Parathyroid adenoma (tissue), 2 donors: ENCODE data around the gene CAPZA1.

Experiments
- H2AFZ ChIP-seq: fragments of 300-600 bp; sonication (generic); one replicate; pipeline ENCODE4 v1.7.0; 2017; ENCODE audit warnings: antibody characterized with exemption, mild to moderate bottlenecking
- H3K27ac ChIP-seq: fragments of 300-600 bp; sonication (generic); one replicate; pipeline ENCODE4 v1.7.0; 2017
- H3K27me3 ChIP-seq: fragments of 300-600 bp; sonication (generic); one replicate; pipeline ENCODE4 v1.7.0; 2017; ENCODE audit warnings: low read length; ENCODE audit not compliant: control insufficient read depth, insufficient read depth
- H3K36me3 ChIP-seq: fragments of 300-600 bp; sonication (generic); one replicate; pipeline ENCODE4 v1.7.0; 2017; ENCODE audit warnings: low read length; ENCODE audit not compliant: control insufficient read depth, insufficient read depth
- H3K4me1 ChIP-seq: fragments of 300-600 bp; sonication (generic); one replicate; pipeline ENCODE4 v1.7.0; 2017; ENCODE audit warnings: control low read depth
- H3K4me2 ChIP-seq: fragments of 300-600 bp; sonication (generic); one replicate; pipeline ENCODE4 v1.7.0; 2017; ENCODE audit warnings: low read length
- H3K4me3 ChIP-seq: fragments of 300-600 bp; sonication (generic); one replicate; pipeline ENCODE4 v1.7.0; 2017; ENCODE audit warnings: low read depth, low read length
- H3K79me2 ChIP-seq: fragments of 300-600 bp; sonication (generic); one replicate; pipeline ENCODE4 v1.7.0; 2017; ENCODE audit warnings: control low read depth
- H3K9ac ChIP-seq: fragments of 300-600 bp; sonication (generic); one replicate; pipeline ENCODE4 v1.7.0; 2017; ENCODE audit warnings: mild to moderate bottlenecking
- H3K9me3 ChIP-seq: fragments of 300-600 bp; sonication (generic); one replicate; pipeline ENCODE4 v1.7.0; 2017; ENCODE audit warnings: low read length; ENCODE audit not compliant: control insufficient read depth
- TF ChIP-seq, protein P1 (sequence below): fragments of 300-600 bp; sonication (generic); IDR thresholded peaks from one replicate; pipeline ENCODE4 v1.7.0; 2017; ENCODE audit warnings: antibody characterized with exemption, mild to moderate bottlenecking
- donor health status: primary hyperparathyroidism.

Gene CAPZA1

GRCh38 chr1:112719706-112720105 lies 100.1 kb downstream of the CAPZA1 start:
- no peak overlapping the region for H3K4me3 ChIP-seq
- no peaks in the 10 kb centered on the region for H3K79me2 ChIP-seq
- H3K27ac ChIP-seq: no peak overlapping the region
- H3K36me3 ChIP-seq: no peaks in the 10 kb centered on the region
- no peaks in the 10 kb centered on the region for H3K4me1 ChIP-seq
- TF ChIP-seq, protein P1, sequence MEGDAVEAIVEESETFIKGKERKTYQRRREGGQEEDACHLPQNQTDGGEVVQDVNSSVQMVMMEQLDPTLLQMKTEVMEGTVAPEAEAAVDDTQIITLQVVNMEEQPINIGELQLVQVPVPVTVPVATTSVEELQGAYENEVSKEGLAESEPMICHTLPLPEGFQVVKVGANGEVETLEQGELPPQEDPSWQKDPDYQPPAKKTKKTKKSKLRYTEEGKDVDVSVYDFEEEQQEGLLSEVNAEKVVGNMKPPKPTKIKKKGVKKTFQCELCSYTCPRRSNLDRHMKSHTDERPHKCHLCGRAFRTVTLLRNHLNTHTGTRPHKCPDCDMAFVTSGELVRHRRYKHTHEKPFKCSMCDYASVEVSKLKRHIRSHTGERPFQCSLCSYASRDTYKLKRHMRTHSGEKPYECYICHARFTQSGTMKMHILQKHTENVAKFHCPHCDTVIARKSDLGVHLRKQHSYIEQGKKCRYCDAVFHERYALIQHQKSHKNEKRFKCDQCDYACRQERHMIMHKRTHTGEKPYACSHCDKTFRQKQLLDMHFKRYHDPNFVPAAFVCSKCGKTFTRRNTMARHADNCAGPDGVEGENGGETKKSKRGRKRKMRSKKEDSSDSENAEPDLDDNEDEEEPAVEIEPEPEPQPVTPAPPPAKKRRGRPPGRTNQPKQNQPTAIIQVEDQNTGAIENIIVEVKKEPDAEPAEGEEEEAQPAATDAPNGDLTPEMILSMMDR: no peak
- no peak overlapping the region for H3K4me2 ChIP-seq
- no peaks in the 10 kb centered on the region for H3K27me3 ChIP-seq
- H3K9me3 ChIP-seq: no peaks in the 10 kb centered on the region
- H3K9ac ChIP-seq: no peak overlapping the region
- no peak overlapping the region for H2AFZ ChIP-seq

- no peaks in the 10 kb centered on the region for H3K36me3 ChIP-seq
- no peak overlapping the region for H3K4me3 ChIP-seq
- TF ChIP-seq, protein P1: no peak
- H3K4me2 ChIP-seq: no peak overlapping the region
- H3K27ac ChIP-seq: no peak overlapping the region
- no peaks in the 10 kb centered on the region for H3K4me1 ChIP-seq
- no peaks in the 10 kb centered on the region for H3K27me3 ChIP-seq
- no peak overlapping the region for H3K9ac ChIP-seq
- H2AFZ ChIP-seq: no peak overlapping the region
- H3K9me3 ChIP-seq: no peaks in the 10 kb centered on the region
- H3K79me2 ChIP-seq: no peaks in the 10 kb centered on the region
Observed at GRCh38 chr1:112720800-112721199, 101.2 kb downstream of the CAPZA1 start.
